ENCODE results near the gene ECE1.
"Not testable (repeated sequence)": the region's sequence is repeated elsewhere in the genome, so short reads cannot be mapped to it uniquely, and the experiment has no call there.

GRCh38 chr1:21285386-21285785, 4.9 kb downstream of the ECE1 start:
- not testable (repeated sequence) for TF ChIP-seq CTCF (IDR thresholded peaks at IDR 0.05 in 8 of 11, conservative IDR thresholded peaks at IDR 0.05 in 3 of 11); POLR2A (IDR thresholded peaks at IDR 0.05)

All from spleen (tissue), 7 donors.